PC-9 (cell line): ENCODE data around the gene ATE1. TPM values are rescaled to one million over a fixed set of nuclear protein-coding genes. Genes with fewer than 3 reads are reported as not detected.

Source experiments
- BruUV-seq: library from RNA; stranded (reverse); fragments of 400-500 nt; replicated peaks from 2 replicates; lab custom pipeline; 2021; lab: Mats Ljungman, UMichigan
- CTCF ChIA-PET: fragments of 300-600 bp; sonication (Branson Sonifier 250); formaldehyde crosslinking; loops from one replicate; lab custom pipeline; 2022; ENCODE audit warnings: antibody characterized with exemption; lab: Charles Lee
- POLR2A ChIA-PET: fragments of 300-600 bp; sonication (Branson Sonifier 250); formaldehyde crosslinking; loops from one replicate; lab custom pipeline; 2022; ENCODE audit warnings: antibody characterized with exemption; ENCODE audit not compliant: unreplicated experiment; lab: Charles Lee
- DNase-seq, 2 experiments: peaks; one replicate each; pipeline versions ENCODE4 v3.0.0 to v3.0.0-alpha.2; 2015 to 2022; ENCODE audit warnings: mixed read lengths in 1 of 2
- H2AFZ ChIP-seq: fragments of 200-600 bp; sonication (generic); 2 replicates; pipeline ENCODE4 v1.8.1; 2017; ENCODE audit warnings: antibody characterized with exemption
- H3F3A ChIP-seq: fragments of 200-600 bp; sonication (generic); 2 replicates; pipeline ENCODE4 v1.8.1; 2017; ENCODE audit warnings: antibody characterized with exemption, mild to moderate bottlenecking, low read depth; ENCODE audit not compliant: insufficient read depth
- H3K27ac ChIP-seq: fragments of 200-600 bp; sonication (generic); 2 replicates; pipeline ENCODE4 v1.6.1; 2016; ENCODE audit warnings: mixed run types
- H3K27me3 ChIP-seq: fragments of 200-600 bp; sonication (generic); 2 replicates; pipeline ENCODE4 v1.6.1; 2016; ENCODE audit warnings: low read depth, mixed run types; ENCODE audit not compliant: insufficient read depth
- H3K36me3 ChIP-seq: fragments of 200-600 bp; sonication (generic); 2 replicates; pipeline ENCODE4 v1.6.1; 2016; ENCODE audit warnings: low read depth, mixed run types
- H3K4me1 ChIP-seq: fragments of 200-600 bp; sonication (generic); replicated peaks from 2 replicates; pipeline ENCODE4 v1.6.1; 2016; ENCODE audit warnings: mixed run types; ENCODE audit not compliant: insufficient read depth
- H3K4me2 ChIP-seq: fragments of 200-600 bp; sonication (generic); 2 replicates; pipeline ENCODE4 v1.6.1; 2017; ENCODE audit warnings: mixed run types
- H3K4me3 ChIP-seq: fragments of 200-600 bp; sonication (generic); 2 replicates; pipeline ENCODE4 v1.6.1; 2016; ENCODE audit warnings: mixed run types
- H3K79me2 ChIP-seq: fragments of 200-600 bp; sonication (generic); 2 replicates; pipeline ENCODE4 v1.6.1; 2017; ENCODE audit warnings: low read depth, mixed run types
- H3K9me2 ChIP-seq: fragments of 200-600 bp; sonication (generic); 2 replicates; pipeline ENCODE4 v1.8.1; 2017; ENCODE audit warnings: mild to moderate bottlenecking; ENCODE audit not compliant: insufficient read depth
- H3K9me3 ChIP-seq: fragments of 200-600 bp; sonication (generic); 2 replicates; pipeline ENCODE4 v1.8.1; 2016; ENCODE audit warnings: low read depth; ENCODE audit not compliant: insufficient read depth
- H4K20me1 ChIP-seq: fragments of 200-600 bp; sonication (generic); 2 replicates; pipeline ENCODE4 v1.8.1; 2017; ENCODE audit not compliant: insufficient read depth
- EZH2 ChIP-seq: fragments of 200-600 bp; sonication (generic); IDR thresholded peaks from 2 replicates; pipeline ENCODE4 v1.8.0; 2017; ENCODE audit warnings: antibody characterized with exemption, low read depth
- intact Hi-C: fragments of 100-400 bp; cut with micrococcal nuclease; formaldehyde crosslinking; loops from one replicate; pipeline ENCODE4 v1.10.0; 2022; ENCODE audit not compliant: unreplicated experiment
- total RNA-seq: library from RNA; stranded (reverse); gene quantifications from 2 replicates; pipeline ENCODE4 v1.2.3, GENCODE V29; 2021
- TF ChIP-seq, protein P1 (sequence below): fragments of 200-600 bp; sonication (generic); conservative IDR thresholded peaks from 2 replicates; pipeline ENCODE4 v1.6.1; 2017; ENCODE audit warnings: mixed run types, antibody characterized with exemption, mild to moderate bottlenecking, moderate library complexity

The ATE1 gene
- total RNA-seq, 1 experiment from 2014 or later, result 14.8 TPM

DNA sequence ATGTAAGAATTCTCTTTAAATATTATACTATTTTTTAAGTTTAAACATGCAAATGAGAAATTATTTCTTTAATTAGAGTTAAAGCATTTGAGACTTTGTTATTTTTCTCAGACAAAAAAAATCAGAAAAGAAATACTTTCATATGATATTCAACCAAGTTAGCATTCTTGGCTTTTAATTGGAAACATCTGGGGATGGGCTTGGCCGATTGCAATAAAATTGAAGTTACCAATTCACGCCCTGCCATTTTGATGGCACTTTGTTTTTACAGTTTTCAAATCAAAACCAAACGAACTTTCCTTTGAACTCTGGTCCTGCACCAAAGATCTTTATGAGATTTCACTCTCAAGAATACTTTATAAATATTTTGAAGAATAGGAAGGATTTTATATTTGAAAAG is 127.7 kb downstream of the ATE1 start:
- DNase-seq, result no peak
- no peaks in the 10 kb centered on the region for H3K79me2 ChIP-seq
- H2AFZ ChIP-seq, result no peak overlapping the region
- H3K9me2 ChIP-seq, result no peaks in the 10 kb centered on the region
- H3K4me2 ChIP-seq, result no peak overlapping the region
- no peaks in the 10 kb centered on the region for H3K36me3 ChIP-seq
- no peak overlapping the region for H3K27ac ChIP-seq
- POLR2A ChIA-PET, result no interaction called here
- BruUV-seq, result no TSS peak
- CTCF ChIA-PET, result no interaction called here
- no peak overlapping the region for H3K4me3 ChIP-seq
- no peaks in the 10 kb centered on the region for H3F3A ChIP-seq
- no peaks in the 10 kb centered on the region for H4K20me1 ChIP-seq
- H3K9me3 ChIP-seq, result no peaks in the 10 kb centered on the region
- intact Hi-C loops, result no loop called here
- no peaks in the 10 kb centered on the region for H3K4me1 ChIP-seq
- TF ChIP-seq, protein P1, sequence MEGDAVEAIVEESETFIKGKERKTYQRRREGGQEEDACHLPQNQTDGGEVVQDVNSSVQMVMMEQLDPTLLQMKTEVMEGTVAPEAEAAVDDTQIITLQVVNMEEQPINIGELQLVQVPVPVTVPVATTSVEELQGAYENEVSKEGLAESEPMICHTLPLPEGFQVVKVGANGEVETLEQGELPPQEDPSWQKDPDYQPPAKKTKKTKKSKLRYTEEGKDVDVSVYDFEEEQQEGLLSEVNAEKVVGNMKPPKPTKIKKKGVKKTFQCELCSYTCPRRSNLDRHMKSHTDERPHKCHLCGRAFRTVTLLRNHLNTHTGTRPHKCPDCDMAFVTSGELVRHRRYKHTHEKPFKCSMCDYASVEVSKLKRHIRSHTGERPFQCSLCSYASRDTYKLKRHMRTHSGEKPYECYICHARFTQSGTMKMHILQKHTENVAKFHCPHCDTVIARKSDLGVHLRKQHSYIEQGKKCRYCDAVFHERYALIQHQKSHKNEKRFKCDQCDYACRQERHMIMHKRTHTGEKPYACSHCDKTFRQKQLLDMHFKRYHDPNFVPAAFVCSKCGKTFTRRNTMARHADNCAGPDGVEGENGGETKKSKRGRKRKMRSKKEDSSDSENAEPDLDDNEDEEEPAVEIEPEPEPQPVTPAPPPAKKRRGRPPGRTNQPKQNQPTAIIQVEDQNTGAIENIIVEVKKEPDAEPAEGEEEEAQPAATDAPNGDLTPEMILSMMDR, result no peak
- TF ChIP-seq EZH2, result no peak
- H3K27me3 ChIP-seq, result no peaks in the 10 kb centered on the region

DNA sequence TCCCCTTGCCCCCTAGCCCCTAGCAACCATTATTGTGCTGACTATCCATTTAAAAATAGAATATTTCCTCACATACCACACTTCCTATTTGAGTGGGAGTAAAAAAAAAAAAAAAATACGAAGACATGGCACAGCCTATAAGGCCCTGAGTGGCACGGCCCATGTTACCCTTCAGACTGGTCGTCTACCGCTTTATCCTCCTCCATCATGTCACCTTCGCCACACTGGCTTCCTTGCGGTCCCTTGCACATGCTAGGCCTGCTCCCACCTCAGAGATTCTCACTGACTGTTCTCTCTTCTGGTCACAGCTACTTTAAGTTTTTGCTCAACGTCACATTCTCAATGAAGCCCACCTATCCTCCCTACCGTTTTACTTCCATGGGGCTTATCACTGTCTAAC is 130.3 kb downstream of the ATE1 start:
- Histone ChIP-seq H3F3A (no peaks in the 10 kb centered on the region), H3K36me3 (no peaks in the 10 kb centered on the region), H3K4me1 (no peaks in the 10 kb centered on the region), H3K9me2 (no peaks in the 10 kb centered on the region), H4K20me1 (no peaks in the 10 kb centered on the region), H3K27ac (no peak overlapping the region), H3K9me3 (no peaks in the 10 kb centered on the region), H3K4me2 (no peak overlapping the region), H3K27me3 (no peaks in the 10 kb centered on the region), H2AFZ (no peak overlapping the region), H3K79me2 (no peaks in the 10 kb centered on the region), H3K4me3 (no peak overlapping the region)
- TF ChIP-seq, protein P1, result no peak
- no peak for TF ChIP-seq EZH2
- ChIA-PET POLR2A (no interaction called here), CTCF (no interaction called here)
- DNase-seq, result no peak
- BruUV-seq, result no TSS peak
- intact Hi-C loops, result no loop called here

DNA sequence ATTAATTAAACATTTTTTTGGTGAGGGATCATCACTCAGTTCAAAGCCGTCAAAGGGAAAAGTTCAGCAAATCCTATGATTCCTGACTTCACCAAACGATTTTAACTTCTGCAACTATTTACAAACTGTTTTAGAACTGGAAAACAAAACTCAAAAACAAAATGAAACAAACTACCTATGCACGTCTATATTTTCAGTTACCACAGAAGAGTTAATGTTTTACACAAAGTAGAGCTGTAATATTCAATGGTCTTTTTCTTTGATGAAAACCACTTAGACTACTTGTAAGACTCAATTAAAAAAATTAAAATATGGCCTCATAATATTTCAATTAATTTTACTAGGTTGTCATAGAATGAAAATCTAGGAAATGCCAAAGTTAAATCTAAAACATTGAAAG is 131.5 kb downstream of the ATE1 start:
- TF ChIP-seq, protein P1, result no peak
- no peak for TF ChIP-seq EZH2
- no peaks in the 10 kb centered on the region for H3K4me1 ChIP-seq
- CTCF ChIA-PET, result no interaction called here
- no peaks in the 10 kb centered on the region for H3K36me3 ChIP-seq
- no peaks in the 10 kb centered on the region for H4K20me1 ChIP-seq
- intact Hi-C loops, result no loop called here
- H3K27ac ChIP-seq, result no peak overlapping the region
- BruUV-seq, result no TSS peak
- H3K9me2 ChIP-seq, result no peaks in the 10 kb centered on the region
- no peaks in the 10 kb centered on the region for H3K79me2 ChIP-seq
- H2AFZ ChIP-seq, result no peak overlapping the region
- H3K27me3 ChIP-seq, result no peaks in the 10 kb centered on the region
- H3F3A ChIP-seq, result no peaks in the 10 kb centered on the region
- H3K9me3 ChIP-seq, result no peaks in the 10 kb centered on the region
- no peak overlapping the region for H3K4me2 ChIP-seq
- no peak for DNase-seq
- POLR2A ChIA-PET, result no interaction called here
- H3K4me3 ChIP-seq, result no peak overlapping the region
